Measurements from ENCODE around the gene TLX1.

The TLX1 gene

GRCh38 chr10:101112799-101113594 lies 18.1 kb upstream of the TLX1 start:
- DNase-seq = no peak

- DNase-seq = no peak
Observed at GRCh38 chr10:101113890-101114403, 17.2 kb upstream of the TLX1 start.

DNA sequence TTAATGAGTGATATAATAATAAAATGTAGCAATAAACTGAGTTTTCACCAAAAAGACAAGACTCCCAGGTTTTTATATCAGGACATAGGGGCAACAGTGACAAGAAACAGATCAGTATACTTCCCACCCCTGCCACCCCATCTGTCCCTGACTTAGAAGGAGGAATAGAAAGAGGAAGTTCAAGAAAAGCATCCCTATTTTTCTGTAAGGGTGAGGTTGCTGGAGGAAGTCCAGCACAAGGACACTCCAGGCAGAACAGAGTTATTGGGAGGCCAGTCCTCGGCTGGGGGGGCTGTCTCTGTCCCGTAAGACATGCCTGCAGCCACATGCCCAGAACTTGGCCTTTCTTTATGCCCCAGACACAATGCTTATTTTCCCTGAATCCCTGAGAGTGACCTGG lies 16.5 kb upstream of the TLX1 start:
- DNase-seq = no peak

DNA sequence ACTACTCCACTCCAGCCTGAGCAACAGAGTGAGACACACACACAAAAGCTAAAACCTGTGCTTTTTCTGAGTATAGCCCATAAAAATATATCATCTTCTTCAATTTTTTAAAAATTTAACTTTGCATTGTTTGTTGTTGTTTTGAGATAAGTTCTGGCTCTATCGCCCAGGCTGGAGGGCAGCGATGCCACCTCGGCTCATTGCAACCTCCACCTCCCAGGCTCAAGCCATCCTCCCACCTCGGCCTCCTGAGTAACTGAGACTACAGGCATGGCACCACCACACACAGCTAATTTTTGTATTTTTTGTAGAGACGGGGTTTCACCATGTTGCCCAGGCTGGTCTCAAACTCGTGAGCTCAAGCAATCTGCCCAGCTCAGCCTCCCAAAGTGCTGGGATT lies 14.3 kb upstream of the TLX1 start:
- DNase-seq = no peak

DNA sequence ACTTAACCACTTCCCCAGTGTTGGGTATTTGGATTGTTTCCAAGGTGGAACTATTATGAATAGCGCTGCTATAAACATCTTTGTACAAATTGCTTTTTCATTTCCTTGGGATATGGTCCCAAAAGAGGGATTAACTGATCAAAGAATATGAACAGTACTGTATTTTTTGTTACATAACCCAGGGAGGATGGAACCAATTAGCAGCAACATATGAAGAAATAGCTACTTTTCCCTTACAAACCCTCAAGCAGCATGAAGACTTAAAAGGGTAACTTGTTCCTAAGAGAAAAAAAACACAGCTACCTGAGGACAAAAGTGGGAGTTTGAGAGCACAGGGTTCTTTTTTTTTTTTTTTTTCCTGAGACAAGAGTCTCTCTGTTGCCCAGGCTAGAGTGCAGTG lies 13.1 kb upstream of the TLX1 start:
- DNase-seq = no peak

- no peak for DNase-seq
Observed at GRCh38 chr10:101120520-101120883, 10.6 kb upstream of the TLX1 start.

DNA sequence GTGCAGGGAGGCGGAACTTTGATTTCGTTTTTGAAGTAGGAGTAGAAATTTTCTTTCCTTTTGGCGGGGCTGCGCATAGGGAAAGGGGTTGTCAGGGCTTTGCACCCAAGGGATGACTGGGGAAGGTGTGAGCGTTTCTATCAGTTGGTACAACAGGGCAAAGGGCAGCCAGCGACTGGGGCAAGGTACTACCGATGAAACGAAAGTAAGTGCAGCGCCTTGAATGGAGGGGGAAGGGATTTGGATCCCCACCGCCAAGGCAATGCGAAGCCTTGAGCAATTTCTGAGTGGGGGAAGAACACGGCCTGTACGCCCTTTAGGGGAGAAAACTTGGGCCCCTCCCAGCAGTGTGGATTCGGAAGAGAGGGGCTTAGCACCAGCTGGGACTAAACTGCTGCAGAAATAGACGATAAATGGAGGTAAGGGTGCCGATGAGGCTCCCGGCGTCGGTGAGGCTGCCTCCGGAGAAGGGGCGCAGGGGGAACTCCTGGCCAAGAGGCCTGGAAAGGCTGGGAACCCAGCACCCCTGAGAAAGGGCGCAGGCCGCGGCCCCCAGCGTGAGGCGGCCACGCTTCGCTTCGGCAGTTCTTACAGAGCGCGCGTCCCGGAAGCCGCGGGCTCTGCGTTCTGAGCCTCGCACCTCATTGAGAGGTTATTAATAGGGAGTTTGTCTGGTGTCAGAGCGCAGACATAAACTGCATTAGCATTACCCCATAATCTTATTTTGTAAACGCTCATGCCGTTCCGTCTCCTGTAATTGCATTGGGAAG lies 10.0 kb upstream of the TLX1 start:
- peak in 1 of 5 experiments; percentile 73 for DNase-seq

DNA sequence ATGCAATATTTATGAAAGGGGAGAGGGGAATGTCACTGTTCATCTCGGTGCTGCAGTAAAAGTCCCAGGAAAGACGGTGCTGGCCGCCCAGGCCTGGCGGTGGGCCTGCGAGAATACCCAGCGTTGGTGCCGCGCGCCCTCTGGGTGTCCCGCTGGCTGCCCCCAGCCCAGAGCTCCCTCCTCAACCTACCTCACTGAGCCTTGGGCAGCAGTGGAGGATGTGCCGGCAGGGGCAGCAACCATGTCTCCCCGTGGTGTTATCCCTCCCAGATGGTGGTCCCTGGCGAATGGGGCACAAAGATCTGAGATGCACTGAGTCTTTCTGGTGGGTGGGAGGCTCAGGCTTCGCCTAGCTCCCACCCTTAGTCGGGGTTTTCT lies 9.5 kb upstream of the TLX1 start:
- DNase-seq = no peak

GRCh38 chr10:101122270-101123084 lies 8.6 kb upstream of the TLX1 start:
- no peak for DNase-seq

- no peak for DNase-seq
Observed at GRCh38 chr10:101123085-101123814, 7.8 kb upstream of the TLX1 start.

GRCh38 chr10:101123815-101124617 lies 7.1 kb upstream of the TLX1 start:
- DNase-seq = no peak

- no peak for DNase-seq
Observed at GRCh38 chr10:101124933-101125332, 6.2 kb upstream of the TLX1 start.

- no peak for DNase-seq
Observed at GRCh38 chr10:101126684-101127628, 4.1 kb upstream of the TLX1 start.

- no peak for DNase-seq
Observed at GRCh38 chr10:101130141-101130540, 959 bp upstream of the TLX1 start.

DNA sequence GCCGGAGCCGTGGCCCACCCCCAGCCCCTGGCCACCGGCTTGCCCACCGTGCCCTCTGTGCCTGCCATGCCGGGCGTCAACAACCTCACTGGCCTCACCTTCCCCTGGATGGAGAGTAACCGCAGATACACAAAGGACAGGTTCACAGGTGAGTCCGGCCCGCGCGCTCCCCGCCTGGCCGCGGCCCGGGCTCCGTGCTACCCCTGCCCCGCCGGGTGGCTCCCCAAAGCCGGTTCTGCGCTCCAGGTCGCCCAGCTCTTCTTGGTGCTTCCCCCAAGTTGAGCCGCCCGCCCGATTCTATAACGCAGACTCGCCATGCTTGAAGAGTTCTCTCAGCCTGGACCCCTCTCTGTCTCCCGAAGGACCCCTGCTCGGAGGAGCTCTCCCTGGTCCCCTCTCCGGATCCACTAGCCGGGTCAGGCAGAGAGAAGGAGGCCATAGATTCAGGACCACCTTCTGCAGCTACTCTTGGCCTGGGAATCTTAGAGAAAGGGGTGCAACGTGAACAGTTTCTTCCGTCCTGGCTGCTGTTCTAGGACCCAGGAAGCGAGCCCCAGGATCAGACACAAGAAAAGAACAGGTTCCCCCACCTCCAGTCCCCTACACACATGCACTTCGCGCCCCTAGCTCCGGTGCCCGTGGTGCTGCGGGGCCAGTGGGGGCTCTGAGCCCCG lies 999 bp downstream of the TLX1 start:
- DNase-seq = no peak

GRCh38 chr10:101132636-101133473 lies 1.8 kb downstream of the TLX1 start:
- no peak for DNase-seq

- DNase-seq = no peak
Observed at GRCh38 chr10:101133489-101134298, 2.6 kb downstream of the TLX1 start.

Measured in T-helper 2 cell (primary cell).